HepG2 (cell line): ENCODE results near the gene NSUN6. TPM values are rescaled to one million over a fixed set of nuclear protein-coding genes. Genes with fewer than 3 reads are reported as not detected.
A peak's percentile ranks its signal among the peaks of the same experiment; 100 is the strongest.

Source experiments
- ARNTL ChIP-seq: sonication (generic); formaldehyde crosslinking; IDR thresholded peaks from 2 replicates; pipeline ENCODE4 v1.4.0; 2020; ENCODE audit warnings: mild to moderate bottlenecking, missing genetic modification reagents
- BORCS8-MEF2B ChIP-seq: sonication (generic); formaldehyde crosslinking; IDR thresholded peaks from 2 replicates; pipeline ENCODE4 v1.8.0; 2022; ENCODE audit warnings: mild to moderate bottlenecking, missing genetic modification reagents
- CEBPG ChIP-seq: IDR thresholded peaks from 2 replicates; pipeline ENCODE4 v1.6.1; 2016
- E2F5 ChIP-seq: sonication (generic); formaldehyde crosslinking; conservative IDR thresholded peaks from 2 replicates; pipeline ENCODE4 v1.4.0; 2020; ENCODE audit warnings: missing genetic modification reagents
- ELK4 ChIP-seq: sonication (generic); formaldehyde crosslinking; IDR thresholded peaks from 2 replicates; pipeline ENCODE4 v1.9.0; 2021; ENCODE audit warnings: missing genetic modification reagents, borderline replicate concordance
- GABPA ChIP-seq, 2 experiments: IDR thresholded peaks; 2 replicates each; pipeline ENCODE4 v1.6.1; 2011 to 2016; ENCODE audit warnings: low read depth in 2 of 2, low read length in 1 of 2, missing biosample characterization in 1 of 2, missing genetic modification characterization in 1 of 2
- MAF1 ChIP-seq: sonication (generic); formaldehyde crosslinking; IDR thresholded peaks from 2 replicates; pipeline ENCODE4 v1.5.0; 2020; ENCODE audit warnings: missing genetic modification reagents, borderline replicate concordance
- MTERF4 ChIP-seq: sonication (generic); formaldehyde crosslinking; IDR thresholded peaks from 2 replicates; pipeline ENCODE4 v1.8.0; 2023; ENCODE audit warnings: mild to moderate bottlenecking, missing genetic modification reagents
- PAF1 ChIP-seq: IDR thresholded peaks from 2 replicates; pipeline ENCODE4 v1.6.1; 2016; ENCODE audit warnings: missing genetic modification reagents, missing compliant biosample characterization
- PITX1 ChIP-seq: sonication (generic); formaldehyde crosslinking; IDR thresholded peaks from 2 replicates; pipeline ENCODE4 v1.5.1; 2020; ENCODE audit warnings: mild to moderate bottlenecking, missing genetic modification reagents
- TBX2 ChIP-seq: sonication (generic); formaldehyde crosslinking; IDR thresholded peaks from 2 replicates; pipeline ENCODE4 v1.5.0; 2020; ENCODE audit warnings: missing genetic modification reagents, mild to moderate bottlenecking, borderline replicate concordance
- TBX3 ChIP-seq: fragments of 450-650 bp; IDR thresholded peaks from 2 replicates; pipeline ENCODE4 v1.6.1; 2017; ENCODE audit warnings: antibody characterized with exemption, mild to moderate bottlenecking, inconsistent platforms, borderline replicate concordance
- TOPORS ChIP-seq: sonication (generic); formaldehyde crosslinking; IDR thresholded peaks from 2 replicates; pipeline ENCODE4 v1.8.0; 2023; ENCODE audit warnings: mild to moderate bottlenecking, missing genetic modification reagents
- WIZ ChIP-seq: sonication (generic); formaldehyde crosslinking; IDR thresholded peaks from 2 replicates; pipeline ENCODE4 v1.5.1; 2020; ENCODE audit warnings: mild to moderate bottlenecking, missing genetic modification reagents
- ZBTB33 ChIP-seq: sonication (generic); formaldehyde crosslinking; IDR thresholded peaks from 2 replicates; pipeline ENCODE4 v1.4.0; 2020; ENCODE audit warnings: missing genetic modification reagents
- ZNF138 ChIP-seq: sonication (generic); formaldehyde crosslinking; IDR thresholded peaks from 2 replicates; pipeline ENCODE4 v1.5.0; 2020; ENCODE audit warnings: mild to moderate bottlenecking, low read depth, missing genetic modification reagents
- ZNF256 ChIP-seq: sonication (generic); formaldehyde crosslinking; conservative IDR thresholded peaks from 2 replicates; pipeline ENCODE4 v1.4.0; 2020; ENCODE audit warnings: missing genetic modification reagents
- ZNF333 ChIP-seq: sonication (generic); formaldehyde crosslinking; IDR thresholded peaks from 2 replicates; pipeline ENCODE4 v1.4.0; 2020; ENCODE audit warnings: mild to moderate bottlenecking, missing genetic modification reagents, borderline replicate concordance
- ZNF335 ChIP-seq: sonication (generic); formaldehyde crosslinking; IDR thresholded peaks from 2 replicates; pipeline ENCODE4 v1.4.0; 2020; ENCODE audit warnings: missing genetic modification reagents
- ZNF83 ChIP-seq: sonication (generic); formaldehyde crosslinking; IDR thresholded peaks from 2 replicates; pipeline ENCODE4 v1.4.0; 2020; ENCODE audit warnings: missing genetic modification reagents, mild to moderate bottlenecking, borderline replicate concordance
- polyA plus RNA-seq, 8 experiments: library from polyadenylated mRNA; depleted of rRNA in 3 of 8; stranded (reverse) in 7 of 8; unstranded in 1 of 8; fragments of >200 nt; fragmentation: Illumina TruSeq in 4 of 8; extraction: Trizol in 4 of 8; gene quantifications; 2 replicates each; pipeline versions ENCODE4 v1.2.1 to v1.2.3, GENCODE V29; 2011 to 2016; ENCODE audit warnings: low read depth in 4 of 8, missing spikeins in 1 of 8, mixed read lengths in 1 of 8; ENCODE audit not compliant: insufficient read depth in 1 of 8
- total RNA-seq, 5 experiments: library from RNA; depleted of rRNA; stranded (reverse); fragments of >200 nt; fragmentation: Illumina TruSeq; extraction: Trizol; gene quantifications; 2 replicates each; pipeline ENCODE4 v1.2.3, GENCODE V29; 2016; ENCODE audit warnings: low read depth in 1 of 5
- TF ChIP-seq, protein P1 (sequence below): sonication (generic); formaldehyde crosslinking; IDR thresholded peaks from 2 replicates; pipeline ENCODE4 v1.5.0; 2020; ENCODE audit warnings: missing genetic modification reagents
- TF ChIP-seq, protein P2 (sequence below): IDR thresholded peaks from 2 replicates; pipeline ENCODE4 v1.6.1; 2016; ENCODE audit warnings: missing compliant biosample characterization, missing genetic modification reagents, borderline replicate concordance

The NSUN6 gene
- total and polyA plus RNA-seq, 2 of the 13 experiments (the other 11 are each of a cell fraction or from before 2014, with no cell fraction given), result 17.2 to 19.3 TPM

GRCh38 chr10:18659819-18660535 lies 8.6 kb upstream of the NSUN6 start (continued):
- TF ChIP-seq ZNF83 (CRISPR knock-in tag) (no peak), CEBPG (CRISPR knock-in tag) (0 out of 2 replicates have a peak, but pooled peaks have one; percentile 6), BORCS8-MEF2B (CRISPR knock-in tag) (no peak), ZNF333 (CRISPR knock-in tag) (no peak), ZNF138 (CRISPR knock-in tag) (no peak), PAF1 (CRISPR knock-in tag) (no peak), WIZ (no peak), MAF1 (CRISPR knock-in tag) (no peak), ZNF335 (CRISPR knock-in tag) (no peak), TBX3 (peak; percentile 53; the same call in 1 of the 2 replicates), E2F5 (CRISPR knock-in tag) (peak; percentile 53; the same call in 1 of the 2 replicates), TBX2 (CRISPR knock-in tag) (no peak), TOPORS (0 out of 2 replicates have a peak, but pooled peaks have one; percentile 13), ELK4 (CRISPR knock-in tag) (no peak), ZBTB33 (CRISPR knock-in tag) (no peak), ZNF256 (no peak), PITX1 (CRISPR knock-in tag) (no peak), ARNTL (no peak), MTERF4 (CRISPR knock-in tag) (no peak), GABPA (IDR thresholded peaks at IDR 0.05; ENCODE audit: low read depth, low read length) (no peak), GABPA (CRISPR knock-in tag; IDR thresholded peaks at IDR 0.05; ENCODE audit: low read depth) (0 out of 2 replicates have a peak, but pooled peaks have one; percentile 15)
- TF ChIP-seq, protein P1, sequence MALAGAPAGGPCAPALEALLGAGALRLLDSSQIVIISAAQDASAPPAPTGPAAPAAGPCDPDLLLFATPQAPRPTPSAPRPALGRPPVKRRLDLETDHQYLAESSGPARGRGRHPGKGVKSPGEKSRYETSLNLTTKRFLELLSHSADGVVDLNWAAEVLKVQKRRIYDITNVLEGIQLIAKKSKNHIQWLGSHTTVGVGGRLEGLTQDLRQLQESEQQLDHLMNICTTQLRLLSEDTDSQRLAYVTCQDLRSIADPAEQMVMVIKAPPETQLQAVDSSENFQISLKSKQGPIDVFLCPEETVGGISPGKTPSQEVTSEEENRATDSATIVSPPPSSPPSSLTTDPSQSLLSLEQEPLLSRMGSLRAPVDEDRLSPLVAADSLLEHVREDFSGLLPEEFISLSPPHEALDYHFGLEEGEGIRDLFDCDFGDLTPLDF (CRISPR knock-in tag), result no peak
- TF ChIP-seq, protein P2, sequence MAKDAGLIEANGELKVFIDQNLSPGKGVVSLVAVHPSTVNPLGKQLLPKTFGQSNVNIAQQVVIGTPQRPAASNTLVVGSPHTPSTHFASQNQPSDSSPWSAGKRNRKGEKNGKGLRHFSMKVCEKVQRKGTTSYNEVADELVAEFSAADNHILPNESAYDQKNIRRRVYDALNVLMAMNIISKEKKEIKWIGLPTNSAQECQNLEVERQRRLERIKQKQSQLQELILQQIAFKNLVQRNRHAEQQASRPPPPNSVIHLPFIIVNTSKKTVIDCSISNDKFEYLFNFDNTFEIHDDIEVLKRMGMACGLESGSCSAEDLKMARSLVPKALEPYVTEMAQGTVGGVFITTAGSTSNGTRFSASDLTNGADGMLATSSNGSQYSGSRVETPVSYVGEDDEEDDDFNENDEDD (CRISPR knock-in tag), result 0 out of 2 replicates have a peak, but pooled peaks have one; percentile 18
